ENCODE data around the gene FAF1. TPM values are rescaled to one million over a fixed set of nuclear protein-coding genes. Genes with fewer than 3 reads are reported as not detected.

Gene FAF1
- total RNA-seq, 2 donors from 2014 or later: 25.5 to 68.6 TPM

GRCh38 chr1:50822035-50822776 is 137.9 kb downstream of the FAF1 start:
- H3K4me1 ChIP-seq (ENCODE audit: control insufficient read depth in 1 of 2, low read depth in 2 of 2): peaks cover 9 to 16% of the 10 kb centered on the region in 2 donors
- no peaks in the 10 kb centered on the region for H3K9me3 ChIP-seq
- DNase-seq (ENCODE audit: low spot score) (no peak), ATAC-seq (ENCODE audit: insufficient number of reproducible peaks, low FRiP score, low read depth) (no peak)
- no peak for TF ChIP-seq CTCF (IDR thresholded peaks at IDR 0.05)
- peak overlapping the region; percentile 23 for H3K4me3 ChIP-seq
- H3K27me3 ChIP-seq (replicated peaks; ENCODE audit: insufficient read depth): no peaks in the 10 kb centered on the region
- H3K36me3 ChIP-seq: no peaks in the 10 kb centered on the region
- no peak overlapping the region for H3K27ac ChIP-seq

GRCh38 chr1:50820545-50820944 is 139.5 kb downstream of the FAF1 start:
- peaks cover 9 to 16% of the 10 kb centered on the region in 2 donors for H3K4me1 ChIP-seq (ENCODE audit: control insufficient read depth in 1 of 2, low read depth in 2 of 2)
- no peaks in the 10 kb centered on the region for H3K9me3 ChIP-seq
- no peaks in the 10 kb centered on the region for H3K27me3 ChIP-seq (replicated peaks; ENCODE audit: insufficient read depth)
- H3K4me3 ChIP-seq: no peak overlapping the region
- H3K27ac ChIP-seq: no peak overlapping the region
- no peak for ATAC-seq (ENCODE audit: insufficient number of reproducible peaks, low FRiP score, low read depth)
- no peaks in the 10 kb centered on the region for H3K36me3 ChIP-seq
- TF ChIP-seq CTCF (IDR thresholded peaks at IDR 0.05): no peak
- DNase-seq (ENCODE audit: low spot score): no peak

GRCh38 chr1:50812346-50812745 is 147.7 kb downstream of the FAF1 start:
- no peak for ATAC-seq (ENCODE audit: insufficient number of reproducible peaks, low FRiP score, low read depth)

GRCh38 chr1:50808296-50808695 is 151.8 kb downstream of the FAF1 start:
- Histone ChIP-seq H3K36me3 (no peaks in the 10 kb centered on the region), H3K27ac (no peak overlapping the region), H3K4me1 (ENCODE audit: control insufficient read depth in 1 of 2, low read depth in 2 of 2) (no peaks in the 10 kb centered on the region), H3K27me3 (replicated peaks; ENCODE audit: insufficient read depth) (no peaks in the 10 kb centered on the region), H3K4me3 (no peak overlapping the region), H3K9me3 (no peaks in the 10 kb centered on the region)
- no peak for TF ChIP-seq CTCF (IDR thresholded peaks at IDR 0.05)
- no peak for DNase-seq (ENCODE audit: low spot score)
- ATAC-seq (ENCODE audit: insufficient number of reproducible peaks, low FRiP score, low read depth): no peak

More at GRCh38 chr1:50812346-50812745, 147.7 kb downstream of the FAF1 start:
- no peak for DNase-seq (ENCODE audit: low spot score)
- Histone ChIP-seq H3K27me3 (replicated peaks; ENCODE audit: insufficient read depth) (no peaks in the 10 kb centered on the region), H3K9me3 (no peaks in the 10 kb centered on the region), H3K4me3 (no peak overlapping the region), H3K4me1 (ENCODE audit: control insufficient read depth in 1 of 2, low read depth in 2 of 2) (no peaks in the 10 kb centered on the region), H3K27ac (no peak overlapping the region), H3K36me3 (no peaks in the 10 kb centered on the region)
- no peak for TF ChIP-seq CTCF (IDR thresholded peaks at IDR 0.05)

GRCh38 chr1:50796272-50796671 is 163.8 kb downstream of the FAF1 start:
- ATAC-seq (ENCODE audit: insufficient number of reproducible peaks, low FRiP score, low read depth) (no peak), DNase-seq (ENCODE audit: low spot score) (no peak)
- no peak for TF ChIP-seq CTCF (IDR thresholded peaks at IDR 0.05)
- Histone ChIP-seq H3K27me3 (replicated peaks; ENCODE audit: insufficient read depth) (no peaks in the 10 kb centered on the region), H3K4me1 (ENCODE audit: control insufficient read depth in 1 of 2, low read depth in 2 of 2) (peaks cover 10 to 13% of the 10 kb centered on the region in 2 donors), H3K9me3 (no peaks in the 10 kb centered on the region), H3K36me3 (no peaks in the 10 kb centered on the region), H3K27ac (no peak overlapping the region), H3K4me3 (no peak overlapping the region)

Measured in thoracic aorta (tissue), 2 donors.